ENCODE measurements around the gene TENM4.

The TENM4 gene

GRCh38 chr11:79340535-79340934 is 100.3 kb downstream of the TENM4 start:
- DNase-seq = no peak

DNA sequence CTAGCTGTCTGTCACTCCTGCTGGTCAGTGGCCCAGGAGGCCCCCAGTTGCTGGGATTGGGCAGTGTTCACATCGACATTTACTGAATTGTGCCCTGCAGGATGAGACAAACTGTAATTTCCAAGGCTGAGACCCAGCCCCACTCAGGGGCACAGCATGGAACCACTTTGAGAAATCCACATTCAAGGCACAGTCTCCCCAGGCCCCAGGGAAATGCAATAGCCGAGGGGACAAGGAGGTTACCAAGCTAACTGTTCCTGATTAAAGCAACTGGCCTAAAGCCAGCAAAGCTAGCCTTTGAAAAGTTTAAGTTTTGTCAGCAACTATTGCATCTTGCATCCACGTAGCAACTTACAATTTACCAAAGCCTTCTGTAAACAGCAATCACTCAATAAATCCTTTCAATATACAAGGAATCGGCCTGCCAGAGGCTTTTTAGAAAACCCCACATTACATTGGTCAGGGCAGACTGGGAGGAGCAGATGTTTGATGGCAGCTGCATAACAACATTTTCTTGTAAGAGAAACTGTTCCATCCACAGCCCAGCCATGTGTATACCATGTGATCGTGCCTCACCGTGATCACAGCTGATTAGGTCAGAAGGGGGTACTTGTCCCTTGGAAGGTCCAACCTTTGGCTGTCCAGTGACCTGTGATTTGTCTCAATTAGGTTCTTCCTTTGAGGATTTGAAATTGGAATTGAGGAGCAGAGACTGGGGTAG is 103.9 kb downstream of the TENM4 start:
- DNase-seq = no peak

GRCh38 chr11:79335681-79336080 is 105.1 kb downstream of the TENM4 start:
- no peak for DNase-seq

- no peak for DNase-seq
These were observed 107.5 kb downstream of the TENM4 start for GRCh38 chr11:79333355-79333754.

DNA sequence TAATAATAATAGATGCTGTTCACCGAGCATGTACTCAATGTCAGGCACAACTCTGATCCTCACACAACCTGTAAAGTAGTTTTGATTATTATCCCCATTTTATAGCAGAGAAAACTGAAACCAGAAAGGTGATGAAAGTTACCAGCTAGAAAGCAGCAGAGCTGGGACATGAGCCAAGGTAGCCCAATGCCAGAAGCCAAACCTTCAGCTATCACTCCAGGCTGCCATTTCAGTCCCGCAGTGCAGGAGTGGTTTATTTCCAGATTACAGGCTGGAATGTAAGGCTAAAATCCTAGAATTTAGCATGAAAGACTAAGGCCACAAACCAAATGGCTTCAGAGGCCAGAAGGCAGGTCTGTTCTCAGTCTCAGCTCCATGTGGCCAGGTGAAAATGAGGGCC is 108.8 kb downstream of the TENM4 start:
- no peak for DNase-seq

DNA sequence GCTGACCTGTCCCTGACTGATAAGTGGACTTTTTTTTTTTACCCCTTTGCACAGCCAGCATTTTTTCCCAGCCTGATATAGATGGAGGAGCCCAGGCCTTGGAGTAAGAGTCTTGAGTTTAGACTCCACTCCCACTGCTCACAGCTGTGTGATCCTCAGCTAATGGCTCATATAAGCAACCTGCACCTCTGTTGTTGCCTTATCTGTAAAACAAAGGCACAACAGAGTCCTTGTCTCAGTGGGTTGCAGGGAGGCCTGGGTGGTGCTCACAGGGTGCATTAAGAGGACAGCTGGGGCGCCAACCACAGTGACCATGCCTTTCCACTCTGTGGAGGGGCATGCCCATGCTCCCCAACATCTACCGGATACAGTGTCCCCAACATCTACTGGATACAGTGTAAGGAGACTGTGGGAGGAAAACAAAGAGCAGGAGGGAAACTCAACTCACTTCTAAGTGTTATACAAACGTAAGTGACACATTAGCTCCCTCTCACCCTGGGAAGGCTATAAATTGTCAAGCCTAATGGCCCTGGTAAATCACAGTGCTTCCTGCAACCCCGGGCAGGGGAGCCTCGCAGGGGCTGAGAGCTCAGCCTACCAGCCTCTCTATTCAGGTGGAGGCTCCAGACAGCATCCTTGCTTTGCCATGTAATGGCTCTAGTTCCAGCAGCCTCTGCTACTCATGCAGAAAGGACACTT is 109.5 kb downstream of the TENM4 start:
- no peak for DNase-seq

- no peak for DNase-seq
These were observed 110.2 kb downstream of the TENM4 start for GRCh38 chr11:79330651-79331050.

DNA sequence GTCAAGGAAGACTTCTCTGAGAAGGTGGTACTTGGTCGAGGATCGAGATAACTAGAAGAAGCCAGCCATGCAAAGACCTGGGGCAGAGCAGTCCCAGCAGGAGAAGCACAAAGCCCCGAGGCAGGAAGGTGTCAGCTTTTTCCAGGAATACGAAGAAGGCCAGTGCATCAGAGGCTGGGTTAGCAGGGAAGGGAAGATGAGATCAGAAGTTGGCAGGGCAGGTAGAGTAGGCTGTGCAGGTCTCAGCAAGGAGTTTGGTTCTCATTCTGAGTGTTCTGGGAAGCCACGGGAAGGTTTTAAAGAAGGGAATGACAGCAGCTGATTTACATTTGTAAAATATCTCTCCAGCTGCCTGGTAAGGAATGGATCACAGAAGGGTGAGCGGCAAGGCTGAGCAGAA is 111.3 kb downstream of the TENM4 start:
- no peak for DNase-seq

- DNase-seq = no peak
These were observed 112.4 kb downstream of the TENM4 start for GRCh38 chr11:79328402-79328801.

GRCh38 chr11:79325851-79326250 is 115.0 kb downstream of the TENM4 start:
- no peak for DNase-seq

- no peak for DNase-seq
These were observed 119.6 kb downstream of the TENM4 start for GRCh38 chr11:79321263-79321662.

DNA sequence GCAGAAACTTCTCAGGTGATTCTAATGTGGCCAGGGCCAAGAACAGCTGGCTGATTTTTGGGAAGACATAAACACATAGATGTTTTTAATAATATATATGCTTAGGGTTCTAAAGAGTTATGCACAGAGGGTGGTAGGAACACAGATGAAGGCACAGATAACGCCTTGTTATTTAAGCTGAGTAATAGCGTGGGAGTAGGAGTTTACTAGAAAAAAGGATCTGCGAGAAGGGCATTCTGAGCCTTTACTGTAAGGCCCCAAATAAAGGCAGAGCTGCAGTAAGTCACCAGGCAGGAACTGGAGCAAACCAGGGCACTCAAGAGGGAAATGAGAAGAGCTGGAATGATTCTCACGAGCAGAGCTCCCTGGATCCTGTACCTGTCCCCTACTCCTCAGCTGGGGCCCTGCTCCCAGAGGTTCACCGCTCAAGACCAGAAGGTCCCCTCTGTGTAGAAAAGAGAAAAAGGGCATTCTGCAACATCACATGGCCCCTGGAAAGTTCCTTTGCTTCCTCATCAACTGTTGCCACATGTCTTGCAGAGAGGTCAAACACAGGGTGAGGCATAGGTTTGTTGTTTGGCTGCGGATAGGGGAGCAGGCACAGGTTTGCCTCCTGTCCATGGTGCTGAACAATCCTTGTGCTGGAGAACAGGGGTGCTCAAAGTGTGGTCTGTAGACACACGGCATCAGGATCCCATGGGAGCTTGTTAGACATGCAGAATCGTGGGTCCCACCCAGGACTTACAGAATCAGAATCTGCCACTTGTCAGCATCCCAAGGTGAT is 125.7 kb downstream of the TENM4 start:
- no peak for DNase-seq

DNA sequence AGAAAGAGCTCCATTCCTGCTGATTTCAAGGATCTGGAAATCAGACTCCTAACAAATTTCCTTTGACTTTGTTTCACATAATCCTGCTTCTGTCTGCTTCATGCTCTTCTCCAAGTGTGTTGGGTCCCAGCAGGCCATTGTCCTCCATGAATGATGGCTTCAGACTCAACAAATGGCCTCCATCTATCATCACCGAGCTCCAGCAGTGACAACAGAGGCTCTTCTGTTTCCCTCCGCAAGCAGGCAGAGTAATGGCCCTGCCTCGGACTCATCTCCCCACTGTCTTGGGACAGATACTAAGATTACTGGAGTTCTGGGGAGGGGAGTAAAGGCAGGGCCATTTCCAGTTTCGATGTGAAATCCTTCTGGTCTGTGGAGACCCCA is 127.3 kb downstream of the TENM4 start:
- DNase-seq = no peak

GRCh38 chr11:79312617-79313529 is 128.0 kb downstream of the TENM4 start:
- no peak for DNase-seq

DNA sequence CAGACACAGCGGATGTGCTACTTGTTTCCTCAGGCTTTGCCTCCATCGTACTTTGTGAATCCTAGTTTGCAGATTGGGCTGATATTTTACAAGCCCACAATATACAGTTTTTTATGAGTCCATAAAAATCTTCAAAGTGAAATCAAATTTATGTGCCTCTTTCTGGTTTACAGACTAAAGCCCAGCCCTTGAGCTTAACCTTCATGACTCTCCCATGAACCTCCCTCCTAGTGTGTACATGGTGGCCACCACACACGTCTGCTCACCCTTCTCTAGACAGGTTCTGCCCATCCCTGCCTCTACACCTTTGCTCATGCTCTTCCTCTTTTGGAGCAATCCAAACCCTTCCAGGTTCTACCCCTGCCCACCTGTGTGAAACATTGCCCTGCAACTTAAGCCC is 129.4 kb downstream of the TENM4 start:
- DNase-seq = no peak

DNA sequence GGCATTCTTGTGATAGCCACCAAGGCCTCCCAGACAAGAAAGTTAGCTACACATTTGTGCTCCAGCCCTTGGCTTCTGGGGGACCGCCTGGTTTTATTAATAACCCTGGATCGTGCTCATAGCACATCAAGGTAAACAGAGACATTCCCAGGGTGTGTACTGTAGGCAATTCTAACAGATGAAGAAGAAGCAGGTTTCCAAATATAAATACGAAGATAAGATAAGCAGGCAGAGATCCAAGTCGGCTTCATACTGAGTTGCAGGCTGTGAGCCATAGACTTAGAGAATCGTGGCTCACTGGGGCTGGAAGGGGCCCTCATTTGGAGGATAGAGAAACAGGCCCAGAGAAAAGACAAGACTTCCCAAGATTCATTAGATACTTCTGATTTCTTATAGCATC is 131.4 kb downstream of the TENM4 start:
- no peak for DNase-seq

GRCh38 chr11:79308429-79308828 is 132.4 kb downstream of the TENM4 start:
- no peak for DNase-seq

GRCh38 chr11:79304599-79305212 is 136.1 kb downstream of the TENM4 start:
- no peak for DNase-seq

DNA sequence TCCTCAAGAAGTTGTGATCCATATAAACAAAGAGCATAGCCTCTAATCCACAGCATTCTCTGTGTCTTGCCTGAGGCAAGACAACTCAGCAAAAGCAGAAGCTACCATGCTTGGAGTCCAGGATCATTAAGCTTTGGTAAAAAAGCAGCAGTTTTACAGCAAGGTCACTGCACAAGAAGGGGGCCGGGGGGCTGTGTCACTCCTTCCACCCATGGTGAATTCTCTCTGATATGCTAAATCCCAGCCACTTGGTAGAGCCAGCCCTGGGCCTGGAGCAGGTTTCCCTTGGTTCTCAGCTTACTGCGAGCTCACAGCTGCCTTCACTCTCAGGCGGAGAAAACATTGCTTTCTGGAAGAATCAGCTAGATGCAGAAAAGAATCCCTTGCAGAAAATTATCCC is 144.7 kb downstream of the TENM4 start:
- DNase-seq = no peak

DNA sequence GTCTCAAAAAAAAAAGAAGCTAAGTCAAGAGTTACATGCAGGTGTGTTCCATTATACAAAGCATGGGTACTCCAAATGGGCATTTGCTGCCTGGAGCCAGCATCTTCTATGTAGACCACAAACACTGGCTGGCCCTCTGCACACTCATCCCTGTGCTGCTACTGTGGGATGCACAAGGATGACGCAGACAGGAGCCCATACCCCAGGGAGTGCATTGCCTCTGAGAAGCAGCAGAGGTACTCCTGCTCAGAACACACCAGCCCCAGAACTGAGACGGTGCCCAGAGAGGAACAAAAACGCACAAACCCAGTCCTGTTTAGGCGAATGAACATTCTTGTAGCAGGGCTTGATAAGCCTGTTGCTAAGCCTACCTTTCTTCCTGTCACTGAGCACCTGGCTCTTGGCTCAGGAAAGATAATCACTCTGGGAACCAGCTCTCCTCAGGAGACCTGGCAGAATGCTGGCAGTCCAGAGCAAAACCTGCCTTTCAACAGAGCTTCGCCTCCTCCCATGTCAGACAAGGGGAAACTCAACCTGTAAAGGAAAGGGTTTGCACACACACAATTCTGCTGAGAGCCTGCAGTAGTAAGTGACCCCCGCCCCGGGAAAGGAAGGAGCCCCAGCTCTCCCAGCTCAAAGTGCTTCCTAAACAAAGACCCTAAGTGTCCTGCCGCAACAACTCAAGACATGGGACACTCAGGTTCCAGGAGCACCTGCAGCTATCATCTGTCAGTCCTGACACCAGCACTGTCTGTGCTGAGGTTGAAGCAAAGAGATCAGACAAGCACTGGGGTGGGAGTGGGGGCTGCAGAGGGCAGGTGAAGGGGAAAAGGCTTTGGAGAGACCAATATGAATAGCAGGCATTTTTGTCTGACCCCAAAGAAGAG is 145.7 kb downstream of the TENM4 start:
- DNase-seq = no peak

DNA sequence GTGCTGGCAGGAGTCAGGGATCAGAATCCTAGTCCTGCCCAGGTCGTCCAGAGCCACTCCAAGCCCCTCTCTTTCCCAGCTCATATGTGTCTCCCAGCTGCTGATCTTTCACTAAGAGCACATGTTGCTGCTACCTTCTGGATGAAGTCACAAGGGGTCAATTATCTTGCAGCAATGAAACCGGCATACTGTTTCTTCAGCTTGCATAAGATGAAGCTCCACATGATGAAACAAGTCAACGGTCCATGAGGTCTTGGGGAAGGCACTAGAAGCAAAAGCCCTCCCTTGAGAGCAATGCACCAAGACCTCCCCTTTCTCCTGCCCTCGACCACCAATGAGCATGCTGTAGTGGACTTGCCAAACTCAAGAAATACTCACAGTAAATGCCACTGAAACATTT is 148.9 kb downstream of the TENM4 start:
- DNase-seq = no peak

Measured in stimulated activated CD4-positive, alpha-beta T cell treated with anti-CD3 and anti-CD28 coated beads, Interleukin-15, amount 100 ng/mL, for 24 hours (primary cell).